CD4-positive, alpha-beta T cell treated with Interleukin-4 for 1 hour (primary cell): ENCODE data around the gene SORCS2.

Source experiments
- DNase-seq, 2 donors: peaks; one replicate each; pipeline ENCODE4 v3.0.0-alpha.2; 2020 to 2022

Gene SORCS2

DNA sequence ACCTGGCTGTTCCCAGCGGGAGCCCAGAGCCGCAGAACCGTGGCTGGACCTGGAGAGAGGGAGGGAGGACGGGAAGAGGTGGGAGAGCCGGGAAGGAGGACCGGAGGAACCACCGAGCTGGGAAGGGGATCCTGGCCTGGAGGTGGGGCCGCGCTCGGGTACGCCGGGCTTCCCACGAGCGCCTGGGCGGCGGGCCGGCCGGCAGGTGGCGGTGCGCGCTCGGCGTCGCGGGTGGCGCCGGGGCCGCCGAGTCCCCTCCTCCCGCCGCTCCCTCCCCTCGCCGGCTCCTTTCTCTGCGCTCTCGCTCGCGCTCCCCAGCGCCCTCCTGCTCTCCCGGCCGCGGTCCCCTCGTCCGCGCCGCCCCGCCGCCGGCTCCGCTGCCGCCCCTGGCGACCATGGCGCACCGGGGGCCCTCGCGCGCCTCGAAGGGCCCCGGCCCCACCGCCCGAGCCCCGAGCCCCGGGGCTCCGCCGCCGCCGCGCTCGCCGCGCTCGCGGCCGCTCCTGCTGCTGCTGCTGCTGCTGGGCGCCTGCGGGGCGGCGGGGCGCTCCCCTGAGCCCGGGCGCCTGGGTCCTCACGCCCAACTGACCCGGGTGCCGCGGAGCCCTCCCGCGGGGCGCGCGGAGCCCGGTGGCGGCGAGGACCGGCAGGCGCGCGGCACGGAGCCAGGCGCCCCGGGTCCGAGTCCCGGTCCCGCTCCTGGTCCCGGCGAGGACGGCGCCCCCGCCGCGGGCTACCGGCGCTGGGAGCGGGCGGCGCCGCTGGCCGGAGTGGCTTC, at the start of gene SORCS2:
Gene SORCS2 (plus strand): TSS at position 287 of the 778 bp plus-strand sequence.
- peak in 1 of 2 donors; percentile 37 for DNase-seq

DNA sequence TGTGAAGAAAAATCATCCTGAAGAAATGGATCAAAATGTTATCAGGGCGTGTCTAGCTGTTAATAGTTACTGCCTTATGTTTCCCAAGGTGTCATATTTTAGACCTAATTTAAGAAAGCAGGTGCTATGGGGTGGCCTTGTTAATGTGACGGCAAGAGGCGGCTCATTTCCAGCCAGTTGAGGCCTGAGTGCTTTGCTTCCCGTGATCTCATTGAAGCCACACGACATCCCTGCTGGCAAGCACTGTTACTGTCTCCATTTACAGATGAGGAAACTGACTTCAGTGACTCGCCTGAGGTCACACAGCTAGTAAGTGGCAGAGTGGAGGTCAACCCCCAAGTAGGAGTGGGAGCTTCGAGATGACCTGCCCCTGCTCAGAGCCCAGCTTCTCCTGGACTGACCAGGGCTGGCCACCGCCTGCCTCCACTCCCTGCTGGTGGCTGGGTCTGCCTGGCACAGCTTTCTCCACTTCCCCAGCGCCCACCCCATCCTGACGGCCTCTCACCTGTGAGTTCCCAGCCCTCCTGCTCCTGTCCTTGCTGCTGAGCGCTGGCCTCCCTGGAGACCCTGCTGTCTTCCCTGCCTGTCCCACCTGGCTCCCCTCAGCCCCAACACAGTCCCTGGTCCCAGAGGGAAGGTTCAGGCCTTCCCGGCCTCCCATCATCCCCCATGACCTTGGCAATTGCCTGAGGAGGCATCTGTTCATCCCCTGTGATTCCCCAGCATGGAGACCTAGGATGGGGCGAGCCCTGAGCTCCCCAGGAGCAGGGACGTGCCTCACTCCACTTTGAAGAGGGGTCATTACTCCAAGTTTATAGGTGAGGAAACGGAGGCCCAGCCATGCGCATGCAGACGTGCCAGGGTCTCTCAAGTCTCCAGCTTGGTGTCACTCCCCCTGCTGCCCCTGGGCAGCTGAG, 47.7 kb upstream of the SORCS2 start:
- DNase-seq = no peak

DNA sequence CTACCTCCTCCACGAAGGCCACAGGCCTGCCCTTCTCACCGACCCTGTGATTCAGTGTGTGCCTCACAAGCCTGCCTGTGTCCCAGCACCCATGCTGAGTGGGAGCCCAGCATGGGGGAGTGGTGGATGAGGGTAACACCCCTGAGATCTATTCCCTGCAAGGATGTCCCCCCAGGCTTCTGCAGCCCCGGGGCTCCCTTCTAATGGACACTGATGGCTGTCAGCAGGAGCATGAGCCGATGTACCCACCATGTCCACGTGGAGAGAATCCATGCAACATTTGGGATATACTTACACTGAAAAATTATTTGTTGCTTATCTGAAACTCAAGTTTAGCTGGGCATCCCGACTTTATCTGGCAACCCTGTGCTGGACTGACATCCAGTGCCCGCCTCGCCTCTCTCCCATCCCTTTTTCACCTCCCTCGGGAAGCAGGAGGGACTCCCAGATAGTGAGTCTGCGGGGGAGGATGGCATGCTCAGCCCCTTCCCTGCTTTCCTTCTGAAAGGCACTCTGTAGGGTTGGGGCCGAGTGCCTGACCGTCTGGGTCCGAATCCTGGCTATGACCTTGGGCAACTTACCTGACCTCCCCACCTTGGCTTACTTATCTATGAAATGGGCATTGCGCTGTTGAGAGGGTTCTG, 46.9 kb upstream of the SORCS2 start:
- no peak for DNase-seq

DNA sequence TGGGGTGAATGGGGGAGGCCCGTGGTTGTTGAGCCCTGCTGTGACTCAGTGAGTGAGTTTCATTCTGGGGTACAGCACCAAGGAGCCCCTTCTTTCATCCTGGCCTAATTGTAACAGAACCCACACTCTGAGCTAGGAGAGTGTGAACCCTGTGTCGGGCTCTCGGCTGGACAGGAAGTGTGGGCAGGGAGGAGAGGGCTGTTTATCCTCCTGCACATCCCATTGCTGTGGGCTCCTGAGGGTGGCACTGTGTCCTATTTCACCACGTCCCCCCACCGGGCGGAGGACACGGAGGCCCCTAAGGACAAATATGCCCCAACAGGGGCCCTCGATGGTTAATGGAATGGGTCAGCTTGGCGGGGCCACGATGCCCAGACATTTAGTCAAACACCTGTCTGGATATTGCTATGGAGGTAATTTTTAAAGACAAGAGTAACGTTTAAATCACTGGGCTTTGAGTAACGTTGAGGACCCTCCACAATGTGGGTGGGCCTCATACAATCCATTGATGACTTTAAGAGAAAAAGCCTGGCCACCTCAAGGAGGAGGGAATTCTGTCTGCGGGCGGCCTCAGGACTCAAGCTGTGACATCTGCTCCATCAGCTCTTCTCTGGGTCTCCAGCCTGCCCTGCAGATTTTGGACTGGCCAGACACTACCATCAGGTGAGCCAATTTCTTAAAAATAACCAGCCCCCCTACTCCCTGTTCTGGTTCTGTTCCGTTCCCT, 46.1 kb upstream of the SORCS2 start:
- no peak for DNase-seq

DNA sequence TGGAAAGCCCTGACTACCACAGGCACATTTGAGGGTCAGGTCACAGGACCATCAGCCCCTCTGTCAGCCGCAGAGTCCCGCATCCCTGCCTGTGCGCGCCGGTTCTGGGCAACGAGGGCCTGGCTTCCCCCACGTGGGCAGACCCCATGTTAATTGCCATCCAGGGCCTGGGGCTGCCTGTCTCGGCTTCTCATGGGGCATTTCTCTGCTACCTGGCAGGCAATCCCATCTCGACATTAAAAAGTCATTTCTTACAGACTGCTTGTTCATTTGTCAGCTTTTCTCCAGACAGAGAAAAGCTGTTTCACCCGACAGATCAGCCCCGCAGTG, 45.6 kb upstream of the SORCS2 start:
- DNase-seq = no peak

DNA sequence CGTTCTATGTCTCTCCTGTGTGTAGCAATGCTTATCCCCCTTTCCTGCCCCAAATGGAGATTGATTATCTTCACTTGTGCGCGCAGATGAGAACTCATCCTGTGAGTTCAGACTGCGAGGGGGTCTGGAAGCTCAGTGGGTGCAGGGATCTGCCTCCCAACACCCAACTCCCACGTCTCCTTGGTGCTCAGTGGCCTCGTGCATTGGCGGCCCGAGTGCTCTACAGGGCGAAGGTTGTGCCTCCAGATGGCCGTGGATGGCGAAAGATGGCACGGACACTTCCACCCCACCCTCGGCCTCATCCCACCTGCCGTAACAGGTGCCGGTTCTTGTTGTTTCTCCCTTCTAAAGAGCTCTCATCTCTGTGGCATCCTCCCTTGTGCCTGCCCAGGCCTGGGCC, 45.1 kb upstream of the SORCS2 start:
- DNase-seq = no peak

DNA sequence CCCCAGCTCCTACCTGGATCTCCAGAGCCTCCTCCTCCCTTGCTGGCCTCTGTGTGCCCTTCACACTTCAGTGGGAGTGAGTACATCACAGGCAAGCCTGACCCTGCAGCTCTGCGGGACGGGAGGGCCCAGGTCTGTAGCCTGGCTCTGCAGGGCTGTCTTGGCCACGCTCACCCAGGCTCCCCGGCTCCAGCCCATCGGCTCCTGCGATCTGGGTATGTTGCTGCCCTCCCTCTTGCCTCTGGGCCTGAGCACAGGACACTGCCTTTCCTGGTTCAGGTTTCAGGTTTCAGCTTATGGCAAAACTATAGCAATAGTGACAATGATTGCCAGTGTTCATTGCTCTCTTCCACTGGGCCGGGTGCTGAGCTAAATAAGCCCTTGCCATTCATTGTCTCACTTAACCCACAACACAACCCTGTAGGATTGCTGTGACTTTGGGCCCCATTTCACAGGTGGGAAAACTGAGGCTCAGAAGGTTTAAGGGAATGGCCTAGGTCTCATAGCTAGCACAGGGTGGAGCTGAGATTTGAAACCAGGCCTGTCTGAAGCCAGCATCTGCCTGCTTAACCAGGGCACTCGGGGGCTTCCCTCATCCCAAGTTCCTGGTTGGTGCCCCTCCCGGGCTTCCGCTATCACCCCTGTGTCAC, 44.6 kb upstream of the SORCS2 start:
- DNase-seq = no peak

DNA sequence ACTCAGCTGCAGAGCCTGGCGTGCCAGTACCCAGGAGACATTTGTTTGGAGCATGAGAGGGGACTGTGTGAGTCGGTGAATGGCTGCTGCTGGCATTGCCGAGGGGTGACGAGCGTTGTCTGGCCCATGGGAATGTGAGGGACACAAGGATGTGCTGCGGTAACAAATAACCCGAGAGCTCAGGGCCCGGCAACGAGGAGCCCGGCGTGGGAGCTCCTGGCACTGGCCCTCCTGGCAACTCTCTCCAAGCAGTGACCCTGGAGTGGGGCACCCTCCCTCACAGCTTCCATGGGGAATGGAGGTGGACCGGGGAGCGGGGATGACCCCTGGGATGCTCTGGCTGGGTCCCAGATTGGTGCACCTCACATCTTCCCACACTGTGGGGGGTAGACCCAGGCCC, 44.0 kb upstream of the SORCS2 start:
- DNase-seq = no peak

DNA sequence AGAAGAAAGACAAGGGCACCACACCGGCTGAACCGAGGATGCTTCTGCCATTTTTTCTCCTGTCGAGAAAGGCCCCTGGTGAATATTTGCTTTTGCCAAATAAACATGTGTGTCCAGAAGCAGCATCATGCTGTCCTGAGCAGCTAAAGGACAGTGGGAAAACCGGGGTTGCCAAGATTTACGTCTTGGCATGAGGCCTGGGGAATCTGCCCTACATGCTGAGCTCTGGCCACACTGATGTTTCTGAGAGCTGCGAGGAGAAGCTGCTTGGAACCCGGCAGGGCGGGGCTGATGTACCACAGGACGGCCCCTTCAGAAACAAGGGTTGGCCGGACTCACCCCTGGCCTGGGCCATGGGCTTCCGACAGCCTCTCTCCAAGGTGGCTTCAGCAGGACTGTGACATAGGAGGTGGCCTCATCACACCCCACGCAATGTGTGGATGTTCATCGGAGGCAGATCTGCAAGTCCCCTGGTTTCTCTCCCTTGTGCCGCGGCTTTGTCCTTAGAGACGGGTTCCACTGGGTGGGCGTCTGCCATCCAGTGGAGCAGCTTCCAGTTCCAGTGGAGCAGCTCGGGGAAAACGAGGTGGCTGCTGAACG, 42.2 kb upstream of the SORCS2 start:
- no peak for DNase-seq

DNA sequence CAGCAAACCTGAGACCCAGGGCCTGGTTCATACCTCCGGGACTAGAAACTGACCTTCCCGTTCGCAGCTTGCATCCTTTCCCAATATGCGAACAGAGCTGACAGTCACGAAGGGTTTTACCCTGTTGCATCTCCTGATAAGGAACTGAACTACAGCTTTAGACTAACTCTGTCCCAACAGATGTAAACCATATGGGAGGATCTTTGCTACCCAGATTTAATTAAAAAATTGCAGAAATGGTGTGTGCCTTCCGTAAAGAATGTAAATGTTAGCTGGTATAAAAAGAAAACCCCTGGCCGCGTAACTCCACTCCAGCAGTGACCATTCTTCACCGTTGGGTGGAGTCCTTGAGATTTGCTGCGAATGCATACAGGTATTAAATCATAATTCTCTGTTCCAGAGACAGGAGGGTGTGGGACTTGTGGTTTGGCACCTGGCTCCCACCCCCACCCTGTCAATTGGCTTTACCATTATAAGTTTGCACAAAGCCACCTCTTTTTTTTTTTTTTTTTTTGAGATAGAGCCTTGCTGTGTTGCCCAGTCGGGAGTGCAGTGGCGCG, 40.6 kb upstream of the SORCS2 start:
- DNase-seq = no peak

DNA sequence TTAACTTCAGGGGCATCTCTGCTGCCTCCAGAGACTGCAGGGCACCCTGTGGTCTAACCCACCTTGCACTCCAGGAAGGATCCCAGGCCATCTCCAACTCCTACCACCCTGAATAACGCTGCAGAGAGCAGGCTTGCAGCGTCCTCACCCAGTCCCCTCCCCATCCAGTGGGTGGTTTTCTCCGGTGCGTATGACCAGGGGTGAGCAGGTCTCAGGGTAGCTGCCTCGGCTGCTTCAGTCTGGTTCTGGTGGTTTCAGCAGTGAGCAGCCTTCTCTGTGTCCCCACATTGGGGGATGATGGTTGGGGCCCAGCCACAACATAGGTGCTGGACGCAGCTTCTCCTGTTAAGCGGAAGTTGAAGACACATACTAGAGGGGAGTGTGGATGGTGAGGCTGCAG, 38.6 kb upstream of the SORCS2 start:
- DNase-seq = no peak

DNA sequence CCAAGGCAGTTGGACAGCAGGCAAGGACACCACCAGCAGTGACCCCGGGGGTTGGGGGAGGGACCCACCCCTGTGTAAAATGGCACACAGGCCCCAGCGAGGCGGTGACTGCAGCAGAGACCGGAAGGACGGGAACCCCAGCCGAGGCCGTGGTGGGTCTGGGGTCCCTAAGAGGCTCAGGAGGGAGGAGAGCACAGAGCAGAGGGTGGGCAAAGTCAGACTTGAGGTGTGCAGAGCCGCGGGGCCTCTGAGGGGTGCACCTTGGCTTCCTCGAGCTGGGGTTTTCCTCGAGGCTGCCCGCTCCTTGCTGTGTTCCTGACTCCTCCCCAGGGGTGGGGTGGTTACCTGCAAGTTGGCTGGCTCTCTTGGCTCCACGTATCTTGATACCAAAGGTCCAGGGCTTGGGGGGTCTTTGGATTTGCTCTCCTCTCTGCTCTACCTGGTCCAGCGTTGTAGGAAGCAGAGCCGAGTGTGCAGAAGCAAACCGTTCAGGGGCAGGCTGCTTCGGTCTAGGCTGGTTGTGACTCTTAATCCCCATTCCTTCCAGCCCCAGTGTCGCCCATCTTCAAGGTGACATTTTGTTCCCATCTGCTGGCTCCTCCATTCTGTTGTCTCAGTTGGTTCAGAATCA, 37.9 kb upstream of the SORCS2 start:
- DNase-seq = no peak

DNA sequence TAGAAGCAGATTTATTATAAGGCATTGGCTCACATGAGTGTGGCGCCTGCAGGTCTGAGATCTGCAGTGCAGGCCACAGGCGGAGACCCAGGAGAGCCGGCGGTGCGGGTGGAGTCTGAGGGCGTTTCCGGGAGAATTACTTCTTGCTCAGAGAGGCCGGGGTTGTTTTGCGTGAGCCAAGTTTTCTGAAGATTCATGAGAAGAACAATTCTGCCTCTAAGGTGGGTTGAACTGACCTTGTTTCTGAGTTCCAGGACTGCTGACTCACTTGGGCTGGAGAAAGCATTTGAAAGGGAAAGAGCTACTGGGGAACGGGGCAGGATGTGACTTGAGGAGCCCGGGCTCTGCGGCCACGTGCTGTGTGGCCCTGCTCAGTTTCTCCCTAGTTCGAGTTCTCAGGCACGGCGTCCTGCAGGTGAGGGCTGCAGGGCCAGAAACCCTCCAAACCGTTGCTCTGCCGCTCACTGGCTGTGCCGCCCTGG, 36.7 kb upstream of the SORCS2 start:
- no peak for DNase-seq

DNA sequence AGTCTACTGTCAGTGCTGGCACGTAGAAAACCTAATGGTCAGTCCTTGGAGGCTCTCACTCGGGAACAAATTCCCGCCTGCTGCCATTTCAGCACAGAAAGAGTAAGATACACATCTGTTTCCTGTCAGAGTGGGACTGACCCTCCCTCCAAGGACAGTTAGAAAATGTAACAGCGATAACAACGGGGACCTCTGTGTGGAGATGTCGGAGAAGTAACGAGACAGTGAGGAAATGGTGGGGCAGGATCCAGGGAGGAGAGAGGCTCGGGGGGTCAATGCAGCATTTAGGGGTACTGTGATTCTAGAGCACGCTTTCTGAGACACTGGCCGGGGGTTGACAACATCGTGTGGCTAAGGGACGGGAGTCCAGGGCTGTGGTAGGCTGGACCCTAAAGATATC, 36.0 kb upstream of the SORCS2 start:
- no peak for DNase-seq

DNA sequence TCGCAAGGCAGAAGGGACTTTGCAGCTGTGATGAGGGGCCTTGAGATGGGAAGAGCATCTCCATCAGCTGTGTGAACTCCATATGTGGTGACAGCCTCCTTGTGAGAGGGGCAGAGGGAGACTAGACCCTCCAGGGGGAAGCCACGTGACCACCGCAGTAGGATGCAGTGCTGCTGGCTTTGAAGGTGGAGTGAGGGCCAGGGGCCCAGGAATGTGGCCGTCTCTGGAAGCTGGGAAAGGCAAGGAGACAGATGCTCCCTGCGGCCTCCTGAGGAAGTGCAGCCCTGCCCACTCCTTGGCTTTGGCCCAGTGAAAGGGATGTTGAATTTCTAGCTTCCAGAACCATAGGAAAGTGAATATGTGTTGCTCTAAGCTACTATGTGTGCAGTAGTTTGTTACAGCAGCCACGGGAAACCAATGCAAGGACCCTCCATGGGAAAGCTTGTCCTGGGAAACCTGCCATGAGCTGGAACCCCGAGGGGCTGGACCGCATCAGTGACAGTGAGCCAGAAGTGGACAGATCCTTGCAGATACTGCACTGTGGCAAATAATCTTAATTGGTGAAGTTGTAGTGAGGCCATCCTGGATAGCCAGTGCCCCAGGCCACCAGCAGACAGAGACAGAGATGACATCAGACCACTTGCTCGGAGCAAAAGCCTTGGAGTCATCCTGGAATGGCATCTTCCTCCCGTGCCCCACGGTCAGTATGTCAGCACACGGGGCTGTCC, 35.4 kb upstream of the SORCS2 start:
- no peak for DNase-seq

DNA sequence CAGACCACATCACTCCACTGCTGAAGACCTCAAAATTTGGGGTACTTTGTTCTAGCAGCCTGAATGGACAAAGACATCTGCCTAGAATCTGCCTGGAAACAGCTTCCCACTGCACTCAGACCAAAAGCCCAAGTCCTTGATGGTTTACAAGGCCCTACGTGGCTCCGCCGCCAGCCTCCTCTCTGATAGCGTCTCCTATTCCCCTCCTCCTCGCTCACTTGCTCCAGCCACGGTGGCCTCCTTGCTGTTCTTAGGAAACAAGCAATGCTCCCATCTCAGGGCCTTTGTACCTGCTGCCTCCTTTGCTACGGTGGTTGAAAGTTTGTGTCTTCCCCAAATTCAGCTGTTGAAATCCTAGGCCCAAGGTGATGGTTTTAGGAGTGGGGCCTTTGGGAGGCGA, 34.7 kb upstream of the SORCS2 start:
- DNase-seq = no peak

DNA sequence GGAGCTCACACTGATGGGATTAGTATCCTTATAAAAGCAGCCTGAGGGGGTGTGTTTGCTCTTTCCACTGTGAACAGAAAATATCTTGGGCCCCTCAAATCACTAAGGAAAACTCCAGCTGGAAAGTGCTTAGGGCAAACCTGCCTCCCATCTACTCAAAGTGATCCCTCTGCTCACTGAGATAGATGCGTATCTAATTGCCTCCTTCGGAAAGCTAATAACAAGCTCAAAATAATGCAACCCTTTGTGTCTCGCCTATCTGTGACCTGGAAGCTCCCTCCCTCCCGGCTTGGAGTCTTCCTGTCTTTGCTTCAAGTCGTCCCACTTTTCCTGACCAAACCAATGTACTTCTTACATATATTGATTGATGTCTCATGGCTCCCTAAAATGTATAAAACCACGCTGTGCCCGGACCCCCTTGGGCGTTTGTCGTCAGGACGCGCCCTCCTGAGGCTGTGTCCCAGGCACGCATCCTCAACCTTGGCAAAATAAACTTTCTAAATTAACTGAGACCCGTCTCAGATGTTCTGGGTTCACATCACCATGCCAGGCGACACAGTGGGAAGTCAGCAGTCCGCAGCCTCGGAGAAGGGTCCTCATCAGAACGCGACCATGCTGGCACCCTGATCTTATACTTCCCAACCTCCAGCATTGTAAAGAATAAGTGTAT, 34.1 kb upstream of the SORCS2 start:
- no peak for DNase-seq

DNA sequence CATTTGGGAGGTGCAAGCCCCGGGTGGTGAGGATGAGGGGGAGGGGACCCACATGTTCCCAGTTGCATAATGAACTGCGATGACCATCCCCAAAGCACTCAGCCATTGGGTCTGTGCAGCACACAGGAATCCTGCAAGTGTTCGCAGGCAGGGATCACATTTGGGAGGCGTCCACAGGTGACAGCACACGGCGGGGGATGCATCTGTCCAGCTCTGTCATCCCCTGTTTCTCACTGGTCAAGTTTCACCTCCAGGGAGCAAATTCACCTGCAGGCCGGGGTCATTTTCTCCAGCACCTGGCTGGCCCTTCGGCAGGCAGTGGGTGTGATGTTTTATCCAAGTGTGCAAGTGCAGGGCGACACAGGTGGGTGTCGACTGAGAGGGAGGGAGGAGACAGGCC, 33.3 kb upstream of the SORCS2 start:
- DNase-seq = no peak

DNA sequence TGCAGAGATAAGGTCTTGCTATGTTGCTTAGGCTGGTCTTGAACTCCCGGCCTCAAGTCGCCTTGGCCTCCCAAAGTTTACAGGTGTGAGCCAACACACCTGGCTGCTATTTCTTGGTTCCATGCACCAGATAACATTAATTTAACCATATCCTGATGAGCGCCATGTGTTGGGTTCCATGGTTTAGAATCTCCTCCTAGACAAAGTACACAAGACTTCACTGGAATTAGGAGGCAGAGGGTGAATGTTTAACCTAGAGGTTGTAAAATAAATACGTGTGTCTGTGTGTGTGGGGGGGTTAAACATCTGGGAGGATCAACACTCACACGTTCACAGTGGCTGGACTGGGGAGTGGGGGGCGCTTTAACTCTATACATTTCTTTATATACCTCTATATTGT, 32.4 kb upstream of the SORCS2 start:
- DNase-seq = no peak

DNA sequence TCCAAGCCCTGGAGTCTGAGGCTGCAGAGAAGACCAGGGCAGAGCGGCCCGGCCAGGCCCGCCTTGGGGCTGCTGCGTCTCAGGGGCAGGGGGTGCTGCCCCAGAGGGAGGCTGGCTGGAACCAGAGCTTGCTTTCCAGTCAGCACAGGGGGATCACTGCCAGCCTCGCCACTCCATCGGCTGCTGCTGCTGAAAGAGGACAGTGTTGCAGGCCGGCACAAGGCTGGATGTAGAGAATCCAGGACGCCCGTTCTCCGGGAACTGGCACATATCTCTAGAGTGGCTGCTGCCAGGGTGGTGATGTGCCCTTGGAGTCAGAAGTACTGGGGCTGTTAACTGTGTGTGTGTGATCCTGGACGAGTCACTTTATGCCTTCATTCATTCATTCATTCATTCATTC, 31.9 kb upstream of the SORCS2 start:
- no peak for DNase-seq
